ENCODE data around the gene MTAP. TPM values are rescaled to one million over a fixed set of nuclear protein-coding genes. Genes with fewer than 3 reads are reported as not detected.

MTAP gene
- total RNA-seq, 2 experiments from 2014 or later: 70.2 to 73.9 TPM

DNA sequence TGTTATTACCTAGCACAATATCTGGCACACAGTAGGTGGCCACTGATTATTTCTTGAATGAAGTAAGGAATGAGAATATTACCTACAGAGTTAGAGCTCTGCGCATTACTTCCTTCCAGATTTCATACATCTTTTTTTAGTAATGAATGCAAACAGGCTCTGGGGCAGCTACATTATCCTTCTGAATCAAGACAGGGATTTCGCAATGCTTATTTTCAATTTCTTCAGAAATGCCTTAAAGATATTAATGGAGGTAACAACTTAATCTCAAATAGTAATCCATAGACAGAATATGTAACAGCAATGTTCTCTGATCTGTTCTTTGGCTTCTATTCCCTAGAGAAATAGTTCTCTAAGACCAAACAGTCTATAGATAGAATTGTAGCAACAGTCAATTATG lies 159.1 kb downstream of the MTAP start:
- ATAC-seq (no peak), DNase-seq (no peak)
- H3K27me3 Mint-ChIP-seq: peaks cover 57% of the 10 kb centered on the region
- TF ChIP-seq, protein P1, sequence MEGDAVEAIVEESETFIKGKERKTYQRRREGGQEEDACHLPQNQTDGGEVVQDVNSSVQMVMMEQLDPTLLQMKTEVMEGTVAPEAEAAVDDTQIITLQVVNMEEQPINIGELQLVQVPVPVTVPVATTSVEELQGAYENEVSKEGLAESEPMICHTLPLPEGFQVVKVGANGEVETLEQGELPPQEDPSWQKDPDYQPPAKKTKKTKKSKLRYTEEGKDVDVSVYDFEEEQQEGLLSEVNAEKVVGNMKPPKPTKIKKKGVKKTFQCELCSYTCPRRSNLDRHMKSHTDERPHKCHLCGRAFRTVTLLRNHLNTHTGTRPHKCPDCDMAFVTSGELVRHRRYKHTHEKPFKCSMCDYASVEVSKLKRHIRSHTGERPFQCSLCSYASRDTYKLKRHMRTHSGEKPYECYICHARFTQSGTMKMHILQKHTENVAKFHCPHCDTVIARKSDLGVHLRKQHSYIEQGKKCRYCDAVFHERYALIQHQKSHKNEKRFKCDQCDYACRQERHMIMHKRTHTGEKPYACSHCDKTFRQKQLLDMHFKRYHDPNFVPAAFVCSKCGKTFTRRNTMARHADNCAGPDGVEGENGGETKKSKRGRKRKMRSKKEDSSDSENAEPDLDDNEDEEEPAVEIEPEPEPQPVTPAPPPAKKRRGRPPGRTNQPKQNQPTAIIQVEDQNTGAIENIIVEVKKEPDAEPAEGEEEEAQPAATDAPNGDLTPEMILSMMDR (IDR thresholded peaks at IDR 0.05): no peak
- no peaks in the 10 kb centered on the region for H3K36me3 Mint-ChIP-seq (ENCODE audit: low read depth)
- no peak overlapping the region for H3K4me3 Mint-ChIP-seq
- H3K4me1 Mint-ChIP-seq (ENCODE audit: low read depth): peaks cover 3% of the 10 kb centered on the region
- POLR2A ChIA-PET: no interaction called here
- H3K9me3 Mint-ChIP-seq: peaks cover 3% of the 10 kb centered on the region
- no peak overlapping the region for H3K27ac Mint-ChIP-seq
- intact Hi-C loops (cut with micrococcal nuclease): no loop called here
- CTCF ChIA-PET: interaction anchor here (3.3 kb wide), 1 partner anchor 48 kb away, joined by 16 read pairs; the partner anchor contains the start of gene CDKN2B

DNA sequence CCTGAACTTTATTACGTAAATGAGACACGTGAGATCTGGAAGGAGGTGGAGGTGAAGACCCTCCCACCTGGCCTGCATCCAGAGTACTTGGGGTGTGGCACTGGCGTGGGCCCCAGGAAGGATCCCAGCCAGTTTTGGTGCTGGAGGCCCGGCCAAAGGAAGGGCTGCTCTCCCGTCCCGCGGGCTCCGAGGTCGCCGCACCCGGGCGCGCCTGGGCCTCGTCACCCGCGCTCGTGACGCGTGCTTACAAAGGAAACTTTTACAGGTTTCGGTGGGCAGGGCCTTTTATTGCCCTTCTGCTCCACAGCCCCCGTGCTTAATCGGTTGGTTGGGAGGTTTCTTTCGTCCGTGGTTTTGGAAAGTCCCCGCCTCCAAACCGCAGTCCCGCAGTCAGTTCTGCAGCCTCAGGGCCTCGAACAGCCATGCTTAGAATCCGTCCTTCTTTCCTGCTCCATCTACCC lies 162.5 kb downstream of the MTAP start:
- no peak overlapping the region for H3K27ac Mint-ChIP-seq
- peaks cover 10% of the 10 kb centered on the region for H3K9me3 Mint-ChIP-seq

DNA sequence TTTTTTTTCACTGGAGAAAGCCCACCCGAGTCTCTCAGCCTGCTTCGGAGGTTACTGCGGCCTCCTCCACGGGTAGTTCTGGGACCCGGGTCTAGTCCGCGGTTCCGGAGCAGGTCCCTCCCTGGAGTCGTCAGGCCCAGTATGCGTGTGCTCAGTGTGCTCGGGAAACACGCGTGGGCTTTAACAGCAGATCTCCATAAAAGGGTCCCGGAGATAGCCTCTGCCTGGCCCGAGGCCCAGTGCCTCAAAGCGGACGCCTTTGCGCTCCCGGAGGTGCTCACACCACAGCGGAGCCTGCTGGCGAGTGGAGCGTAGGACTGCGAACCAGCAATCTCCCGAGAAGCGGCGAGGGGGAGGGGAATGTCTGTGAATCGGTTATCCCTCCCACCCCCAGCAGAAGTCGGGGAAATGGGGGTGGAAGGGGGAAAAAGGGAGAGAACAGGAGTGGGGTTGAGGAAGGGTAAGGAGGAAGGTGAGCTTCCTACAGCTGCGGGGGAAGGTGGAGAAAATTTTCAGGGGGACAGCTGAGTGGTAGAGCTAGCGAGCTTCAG lies 163.0 kb downstream of the MTAP start:
- Mint-ChIP-seq H3K4me3 (peak overlapping the region; percentile 45), H3K4me1 (ENCODE audit: low read depth) (peaks cover 7% of the 10 kb centered on the region), H3K27me3 (peaks cover 90% of the 10 kb centered on the region), H3K9me3 (peaks cover 14% of the 10 kb centered on the region), H3K36me3 (ENCODE audit: low read depth) (peaks cover 13% of the 10 kb centered on the region), H3K27ac (no peak overlapping the region)
- peak; percentile 64 for DNase-seq
- intact Hi-C loops (cut with micrococcal nuclease): loop anchor here (5.0 kb wide), 1 partner anchor 42 kb away; the partner anchor contains the start of gene CDKN2B
- CTCF ChIA-PET: interaction anchor here (0.9 to 1.2 kb wide), 2 partner anchors 43 to 488 kb away, joined by 3 to 5 read pairs; partner anchors contain the start of gene CDKN2B
- ATAC-seq: peak; percentile 75
- POLR2A ChIA-PET: no interaction called here
- TF ChIP-seq, protein P1 (IDR thresholded peaks at IDR 0.05): peak; percentile 18

More for the DNA sequence above, 162.5 kb downstream of the MTAP start:
- TF ChIP-seq, protein P1 (IDR thresholded peaks at IDR 0.05): no peak
- peaks cover 89% of the 10 kb centered on the region for H3K27me3 Mint-ChIP-seq
- peak overlapping the region; percentile 45 for H3K4me3 Mint-ChIP-seq
- H3K36me3 Mint-ChIP-seq (ENCODE audit: low read depth): peaks cover 12% of the 10 kb centered on the region
- peaks cover 7% of the 10 kb centered on the region for H3K4me1 Mint-ChIP-seq (ENCODE audit: low read depth)
- ATAC-seq (peak; percentile 75), DNase-seq (peak; percentile 70)
- ChIA-PET CTCF (interaction anchor here (1.7 kb wide), 1 partner anchor 153 kb away, joined by 4 read pairs; no protein-coding TSS in a partner anchor), POLR2A (no interaction called here)
- intact Hi-C loops (cut with micrococcal nuclease): loop anchor here (5.0 kb wide), 1 partner anchor 42 kb away; the partner anchor contains the start of gene CDKN2B

DNA sequence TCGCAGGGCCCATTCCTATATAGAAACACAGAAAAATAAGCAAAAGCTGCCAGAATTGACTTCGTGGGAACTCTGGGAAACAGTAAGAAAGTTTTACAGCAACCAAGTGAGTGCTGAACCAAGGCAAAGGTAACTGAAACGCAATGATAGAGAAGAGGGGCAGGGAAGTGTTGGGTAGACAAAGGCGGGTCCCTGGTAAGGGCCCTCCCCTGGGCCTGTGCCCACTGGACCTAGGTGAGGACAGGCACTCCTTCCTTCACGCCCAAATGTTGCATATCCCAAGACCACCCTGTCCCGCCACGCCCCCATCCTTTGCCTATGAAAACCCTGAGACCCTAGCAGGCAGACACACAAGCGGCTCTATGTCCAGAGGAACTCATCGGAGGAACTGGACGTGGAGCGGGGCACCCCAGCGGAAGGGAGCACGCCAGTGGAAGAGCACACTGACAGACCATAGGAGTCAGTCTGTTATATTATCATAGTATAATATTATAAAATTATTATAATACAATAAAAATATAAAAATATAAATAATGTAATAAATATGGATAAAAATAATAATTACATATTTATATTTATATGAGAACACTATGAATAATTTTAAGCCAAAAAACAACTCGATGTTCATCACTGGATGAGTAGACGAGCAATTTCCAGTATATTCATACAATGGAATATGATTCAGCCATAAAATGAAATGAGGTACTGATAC lies 163.9 kb downstream of the MTAP start:
- intact Hi-C loops (cut with micrococcal nuclease): loop anchor here (5.0 kb wide), 1 partner anchor 41 kb away; the partner anchor contains the start of gene CDKN2B
- TF ChIP-seq, protein P1 (IDR thresholded peaks at IDR 0.05): no peak
- H3K9me3 Mint-ChIP-seq: peaks cover 16% of the 10 kb centered on the region
- peaks cover 93% of the 10 kb centered on the region for H3K27me3 Mint-ChIP-seq
- H3K27ac Mint-ChIP-seq: no peak overlapping the region
- H3K4me1 Mint-ChIP-seq (ENCODE audit: low read depth): peaks cover 9% of the 10 kb centered on the region
- H3K36me3 Mint-ChIP-seq (ENCODE audit: low read depth): peaks cover 15% of the 10 kb centered on the region
- no peak overlapping the region for H3K4me3 Mint-ChIP-seq
- ChIA-PET POLR2A (no interaction called here), CTCF (interaction anchor here (0.9 to 1.2 kb wide), 2 partner anchors 42 to 487 kb away, joined by 3 to 5 read pairs; partner anchors contain the start of gene CDKN2B)
- ATAC-seq: no peak
- DNase-seq: no peak

All from activated CD8-positive, alpha-beta T cell treated with anti-CD3 and anti-CD28 coated beads for 36 hours (primary cell).